AG10803 (cell line): Measurements from ENCODE around the gene SPATA33.

ENCODE experiments used
- DNase-seq: peaks from one replicate; pipeline ENCODE4 v3.0.0; 2010; ENCODE audit warnings: low read depth
- H3K4me3 ChIP-seq: 2 replicates; pipeline ENCODE4 v1.5.1; 2011; ENCODE audit warnings: mild to moderate bottlenecking, low read length, control low read depth
- CTCF ChIP-seq: conservative IDR thresholded peaks from 2 replicates; pipeline ENCODE4 v1.5.1; 2011; ENCODE audit warnings: mild to moderate bottlenecking, low read length, control low read depth, inconsistent platforms

SPATA33 gene

GRCh38 chr16:89657442-89658220 lies at the start of gene SPATA33, which contains the start of gene CHMP1A:
TSS of gene SPATA33 (plus strand) at chr16:89657836. CDS start at chr16:89657912, 76 bp downstream.
TSS of gene CHMP1A (minus strand) at chr16:89657708. CDS start at chr16:89657588, 120 bp downstream.
- H3K4me3 ChIP-seq: peak within 1 kb of the TSS; percentile 95
- DNase-seq: peak; percentile 80
- no peak for TF ChIP-seq CTCF

GRCh38 chr16:89607937-89608740 lies 49.5 kb upstream of the SPATA33 start:
- no peak overlapping the region for H3K4me3 ChIP-seq
- TF ChIP-seq CTCF: no peak
- no peak for DNase-seq

GRCh38 chr16:89610108-89610453 lies 47.6 kb upstream of the SPATA33 start:
- H3K4me3 ChIP-seq: no peak overlapping the region
- DNase-seq: no peak
- no peak for TF ChIP-seq CTCF

GRCh38 chr16:89612415-89613166 lies 45.0 kb upstream of the SPATA33 start:
- no peak for TF ChIP-seq CTCF

GRCh38 chr16:89613231-89613953 lies 44.2 kb upstream of the SPATA33 start, which contains the start of gene DPEP1:
TSS of gene DPEP1 (plus strand) at chr16:89613642. CDS start at chr16:89630411, 16,769 bp downstream.
- no peak for TF ChIP-seq CTCF
- no peak within 1 kb of the TSS for H3K4me3 ChIP-seq
- DNase-seq: no peak

More at GRCh38 chr16:89612415-89613166, 45.0 kb upstream of the SPATA33 start:
- H3K4me3 ChIP-seq: no peak overlapping the region
- DNase-seq: no peak

GRCh38 chr16:89613954-89614459 lies 43.6 kb upstream of the SPATA33 start:
- no peak for TF ChIP-seq CTCF
- H3K4me3 ChIP-seq: no peak overlapping the region
- DNase-seq: no peak
